BJ (cell line): Measurements from ENCODE around the gene MAK. TPM values are rescaled to one million over a fixed set of nuclear protein-coding genes. Genes with fewer than 3 reads are reported as not detected.

Experiments used
- CTCF ChIA-PET: fragments of 350-600 bp; formaldehyde crosslinking; extraction: SDS; loops from one replicate; lab custom pipeline; 2021; ENCODE audit warnings: antibody characterized with exemption, inconsistent platforms; lab: Yijun Ruan, JAX
- POLR2A ChIA-PET: fragments of 300-600 bp; sonication (Branson Sonifier 250); formaldehyde crosslinking; extraction: SDS; loops from one replicate; lab custom pipeline; 2021; ENCODE audit warnings: antibody characterized with exemption; lab: Charles Lee
- DNase-seq: peaks from one replicate; pipeline ENCODE4 v3.0.0-alpha.2; 2011; ENCODE audit warnings: low read depth
- H3K27me3 ChIP-seq: 2 replicates; pipeline ENCODE4 v1.6.0; 2011; ENCODE audit warnings: low read length; ENCODE audit not compliant: control insufficient read depth, insufficient read depth
- H3K36me3 ChIP-seq: 2 replicates; pipeline ENCODE4 v1.5.1; 2011; ENCODE audit warnings: low read length; ENCODE audit not compliant: control insufficient read depth, insufficient read depth
- H3K4me3 ChIP-seq: 2 replicates; pipeline ENCODE4 v1.5.1; 2011; ENCODE audit warnings: low read depth, mild to moderate bottlenecking, control low read depth, low read length
- polyA plus RNA-seq: library from polyadenylated mRNA; depleted of rRNA; stranded (reverse); fragments of >200 nt; gene quantifications from 2 replicates; pipeline ENCODE4 v1.2.3, GENCODE V29; 2011
- TF ChIP-seq, protein P1 (sequence below): IDR thresholded peaks from 2 replicates; pipeline ENCODE4 v1.5.1; 2011; ENCODE audit warnings: low read depth, mild to moderate bottlenecking, control low read depth, inconsistent platforms, low read length, moderate library complexity; ENCODE audit not compliant: insufficient read depth

MAK gene
- polyA plus RNA-seq, 1 experiment = not detected

- H3K4me3 ChIP-seq = no peak overlapping the region
- no peaks in the 10 kb centered on the region for H3K36me3 ChIP-seq
- TF ChIP-seq, protein P1, sequence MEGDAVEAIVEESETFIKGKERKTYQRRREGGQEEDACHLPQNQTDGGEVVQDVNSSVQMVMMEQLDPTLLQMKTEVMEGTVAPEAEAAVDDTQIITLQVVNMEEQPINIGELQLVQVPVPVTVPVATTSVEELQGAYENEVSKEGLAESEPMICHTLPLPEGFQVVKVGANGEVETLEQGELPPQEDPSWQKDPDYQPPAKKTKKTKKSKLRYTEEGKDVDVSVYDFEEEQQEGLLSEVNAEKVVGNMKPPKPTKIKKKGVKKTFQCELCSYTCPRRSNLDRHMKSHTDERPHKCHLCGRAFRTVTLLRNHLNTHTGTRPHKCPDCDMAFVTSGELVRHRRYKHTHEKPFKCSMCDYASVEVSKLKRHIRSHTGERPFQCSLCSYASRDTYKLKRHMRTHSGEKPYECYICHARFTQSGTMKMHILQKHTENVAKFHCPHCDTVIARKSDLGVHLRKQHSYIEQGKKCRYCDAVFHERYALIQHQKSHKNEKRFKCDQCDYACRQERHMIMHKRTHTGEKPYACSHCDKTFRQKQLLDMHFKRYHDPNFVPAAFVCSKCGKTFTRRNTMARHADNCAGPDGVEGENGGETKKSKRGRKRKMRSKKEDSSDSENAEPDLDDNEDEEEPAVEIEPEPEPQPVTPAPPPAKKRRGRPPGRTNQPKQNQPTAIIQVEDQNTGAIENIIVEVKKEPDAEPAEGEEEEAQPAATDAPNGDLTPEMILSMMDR = no peak
- no peak for DNase-seq
- CTCF ChIA-PET = interaction anchor here (1.4 kb wide), 1 partner anchor 10 kb away, joined by 4 read pairs; no protein-coding TSS in a partner anchor
- POLR2A ChIA-PET = no interaction called here
- no peaks in the 10 kb centered on the region for H3K27me3 ChIP-seq
Observed at GRCh38 chr6:10852361-10852960, 14.1 kb upstream of the MAK start.

GRCh38 chr6:10850728-10851127 is 12.4 kb upstream of the MAK start:
- CTCF ChIA-PET = no interaction called here
- Histone ChIP-seq H3K36me3 (no peaks in the 10 kb centered on the region), H3K27me3 (no peaks in the 10 kb centered on the region), H3K4me3 (no peak overlapping the region)
- POLR2A ChIA-PET = no interaction called here
- TF ChIP-seq, protein P1 = no peak
- no peak for DNase-seq

DNA sequence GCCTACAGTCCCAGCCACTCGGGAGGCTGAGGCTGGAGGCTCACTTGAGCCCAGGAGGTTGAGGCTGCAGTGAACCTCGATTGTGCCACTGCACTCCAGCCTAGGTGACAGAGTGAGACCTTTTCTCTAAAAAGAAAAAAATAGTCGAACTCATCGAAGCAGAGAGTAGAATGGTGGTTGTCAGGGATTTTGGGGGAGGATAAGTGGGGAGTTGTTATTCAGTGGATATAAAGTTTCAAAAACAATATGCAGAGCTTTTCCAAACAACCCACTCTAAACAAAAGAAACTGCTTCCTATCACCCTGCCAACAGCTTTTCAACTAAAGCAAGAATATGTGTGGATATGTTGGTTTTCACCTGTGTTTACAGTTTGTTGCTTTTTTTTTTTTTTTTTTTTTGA is 11.6 kb upstream of the MAK start:
- CTCF ChIA-PET = no interaction called here
- DNase-seq = no peak

GRCh38 chr6:10847684-10848083 is 9.3 kb upstream of the MAK start:
- TF ChIP-seq, protein P1 = no peak; the same call in 1 of the 2 replicates
- Histone ChIP-seq H3K4me3 (no peak overlapping the region), H3K27me3 (no peaks in the 10 kb centered on the region), H3K36me3 (no peaks in the 10 kb centered on the region)
- DNase-seq = no peak
- POLR2A ChIA-PET = no interaction called here
- CTCF ChIA-PET = no interaction called here

More for the DNA sequence above, 11.6 kb upstream of the MAK start:
- H3K27me3 ChIP-seq = no peaks in the 10 kb centered on the region
- no peaks in the 10 kb centered on the region for H3K36me3 ChIP-seq
- no peak overlapping the region for H3K4me3 ChIP-seq
- TF ChIP-seq, protein P1 = no peak
- POLR2A ChIA-PET = no interaction called here

DNA sequence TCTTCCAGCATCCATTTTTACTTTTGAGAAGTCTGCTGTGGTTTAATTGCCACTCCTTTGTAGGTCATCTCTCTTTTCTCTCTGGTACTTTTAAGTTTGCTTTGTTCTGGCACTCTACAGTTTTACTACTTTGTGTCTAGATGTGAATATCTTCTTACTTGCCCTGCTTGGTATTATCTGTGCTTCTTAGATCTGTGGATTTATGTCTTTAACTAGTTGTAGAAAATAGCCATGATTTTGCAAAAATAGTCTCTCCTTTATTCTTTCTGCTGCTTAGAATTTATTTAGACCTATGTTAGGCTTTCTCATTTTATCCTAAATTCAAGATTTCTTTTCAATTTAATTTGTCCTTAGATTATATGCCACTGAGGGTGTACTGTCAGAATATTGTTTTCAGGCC is 5.2 kb upstream of the MAK start:
- TF ChIP-seq, protein P1 = no peak
- ChIA-PET CTCF (no interaction called here), POLR2A (no interaction called here)
- no peak overlapping the region for H3K4me3 ChIP-seq
- no peak for DNase-seq
- H3K27me3 ChIP-seq = peaks cover 1% of the 10 kb centered on the region
- H3K36me3 ChIP-seq = no peaks in the 10 kb centered on the region
